GM12865 (cell line): ENCODE data around the gene FILIP1.

Source experiments
- DNase-seq: peaks from one replicate; pipeline ENCODE4 v3.0.0; 2010; ENCODE audit warnings: low read depth
- H3K4me3 ChIP-seq: 2 replicates; pipeline ENCODE4 v1.5.1; 2011; ENCODE audit warnings: mild to moderate bottlenecking, low read depth, low read length, control low read depth
- TF ChIP-seq, protein P1 (sequence below): IDR thresholded peaks from 2 replicates; pipeline ENCODE4 v1.5.1; 2011; ENCODE audit warnings: low read length, control low read depth, low read depth, inconsistent platforms; ENCODE audit not compliant: insufficient read depth; ENCODE audit errors: missing control alignments

Gene FILIP1

DNA sequence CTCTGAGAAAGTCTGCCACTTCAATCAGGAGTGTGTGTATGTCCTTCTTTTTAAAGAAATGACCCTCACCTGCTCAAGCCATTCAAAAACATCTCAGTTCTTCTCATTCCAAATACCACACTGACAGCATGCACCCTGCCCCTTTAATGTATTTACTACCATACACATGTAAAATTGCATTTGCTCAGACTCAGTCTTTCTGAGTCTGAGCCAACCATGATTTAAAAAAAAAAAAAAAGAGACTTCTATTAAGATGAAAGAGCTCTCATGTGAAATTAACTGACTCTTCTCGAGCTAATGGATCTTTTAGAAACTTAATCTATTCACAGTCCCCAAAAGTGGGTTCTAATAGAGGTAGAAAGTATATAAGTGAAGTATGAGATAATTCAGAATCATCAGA is 1.4 kb upstream of the FILIP1 start:
- DNase-seq, result no peak
- TF ChIP-seq, protein P1, sequence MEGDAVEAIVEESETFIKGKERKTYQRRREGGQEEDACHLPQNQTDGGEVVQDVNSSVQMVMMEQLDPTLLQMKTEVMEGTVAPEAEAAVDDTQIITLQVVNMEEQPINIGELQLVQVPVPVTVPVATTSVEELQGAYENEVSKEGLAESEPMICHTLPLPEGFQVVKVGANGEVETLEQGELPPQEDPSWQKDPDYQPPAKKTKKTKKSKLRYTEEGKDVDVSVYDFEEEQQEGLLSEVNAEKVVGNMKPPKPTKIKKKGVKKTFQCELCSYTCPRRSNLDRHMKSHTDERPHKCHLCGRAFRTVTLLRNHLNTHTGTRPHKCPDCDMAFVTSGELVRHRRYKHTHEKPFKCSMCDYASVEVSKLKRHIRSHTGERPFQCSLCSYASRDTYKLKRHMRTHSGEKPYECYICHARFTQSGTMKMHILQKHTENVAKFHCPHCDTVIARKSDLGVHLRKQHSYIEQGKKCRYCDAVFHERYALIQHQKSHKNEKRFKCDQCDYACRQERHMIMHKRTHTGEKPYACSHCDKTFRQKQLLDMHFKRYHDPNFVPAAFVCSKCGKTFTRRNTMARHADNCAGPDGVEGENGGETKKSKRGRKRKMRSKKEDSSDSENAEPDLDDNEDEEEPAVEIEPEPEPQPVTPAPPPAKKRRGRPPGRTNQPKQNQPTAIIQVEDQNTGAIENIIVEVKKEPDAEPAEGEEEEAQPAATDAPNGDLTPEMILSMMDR, result no peak
- H3K4me3 ChIP-seq, result no peak overlapping the region

DNA sequence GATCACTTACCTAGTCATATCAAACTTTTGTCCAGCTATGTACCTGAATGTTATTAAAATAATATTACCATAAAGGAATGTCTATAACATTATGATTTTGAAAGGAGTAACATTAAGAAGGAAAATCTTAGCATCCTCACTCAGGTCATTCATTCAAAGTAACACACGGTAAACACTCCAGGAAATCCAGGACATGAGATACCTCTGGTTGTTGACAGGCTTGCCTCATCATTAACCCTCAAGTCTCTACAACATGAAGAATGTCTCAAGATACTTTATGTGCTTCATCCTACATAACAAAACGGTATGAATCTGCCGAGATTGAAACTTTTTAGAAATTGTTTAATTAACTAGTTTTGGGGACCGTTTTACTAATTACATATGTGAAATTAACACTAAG is 690 bp upstream of the FILIP1 start:
- TF ChIP-seq, protein P1, result no peak
- no peak for DNase-seq
- H3K4me3 ChIP-seq, result no peak overlapping the region

- peak; percentile 75 for DNase-seq
- no peak overlapping the region for H3K4me3 ChIP-seq
- TF ChIP-seq, protein P1, result no peak
Measured at GRCh38 chr6:75492386-75493153, 1.0 kb downstream of the FILIP1 start.

DNA sequence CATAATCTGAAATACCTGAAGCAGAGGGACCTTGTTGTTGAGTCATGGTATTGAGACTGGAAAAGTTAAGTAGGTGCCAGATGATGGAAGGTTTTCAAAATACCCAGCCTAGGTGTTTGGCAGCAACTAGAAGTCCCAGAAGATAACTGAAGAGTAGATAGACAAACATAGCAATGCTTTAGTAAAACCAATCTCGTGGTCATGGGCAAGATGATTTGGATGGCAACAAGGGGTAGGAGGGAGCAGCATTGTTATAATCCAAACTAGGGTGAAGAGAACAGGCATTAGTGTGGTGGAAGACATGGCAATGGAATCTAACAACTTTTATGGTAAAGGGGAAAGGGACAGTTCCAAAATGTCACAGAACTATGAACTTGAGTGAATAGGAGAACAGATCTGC is 2.3 kb downstream of the FILIP1 start:
- TF ChIP-seq, protein P1, result no peak
- no peak for DNase-seq
- no peak overlapping the region for H3K4me3 ChIP-seq

DNA sequence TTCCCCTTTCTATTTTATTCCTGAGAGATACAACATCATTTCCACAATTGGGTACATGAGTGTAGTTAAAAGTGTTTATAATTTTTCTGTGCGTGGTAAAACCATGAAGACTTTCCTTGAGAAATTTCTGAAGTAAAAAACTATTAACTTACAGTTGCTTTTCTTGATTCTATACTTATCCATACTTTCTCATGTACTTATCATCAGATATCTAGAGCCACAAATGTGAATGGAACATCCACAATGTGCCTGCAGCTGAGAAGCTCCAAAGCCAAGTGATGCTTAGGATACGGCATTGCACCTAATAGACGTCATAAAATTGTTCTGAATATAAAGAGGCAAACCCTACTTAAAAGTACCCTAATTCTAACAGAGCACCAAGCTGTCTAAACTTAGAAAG is 2.9 kb downstream of the FILIP1 start:
- no peak for DNase-seq
- TF ChIP-seq, protein P1, result no peak
- no peak overlapping the region for H3K4me3 ChIP-seq

DNA sequence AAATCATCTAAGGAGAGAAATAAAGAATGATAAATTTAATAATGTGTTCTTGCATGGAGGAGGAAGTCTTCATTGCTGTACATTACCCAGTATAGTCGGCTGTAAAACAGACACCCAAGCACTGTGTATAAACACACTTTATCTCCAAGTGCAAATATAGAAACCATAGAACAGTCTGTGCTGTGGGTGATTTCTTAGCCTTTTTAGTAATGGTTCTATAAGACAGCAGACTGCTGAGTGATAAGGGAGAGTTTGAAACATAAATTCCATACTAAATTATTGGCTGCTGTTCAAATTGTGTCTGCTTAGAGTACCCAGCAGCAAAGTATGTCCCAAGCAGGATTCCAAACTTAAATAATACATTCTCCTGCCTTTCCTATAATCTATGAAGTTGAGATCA is 4.6 kb downstream of the FILIP1 start:
- H3K4me3 ChIP-seq, result no peak overlapping the region
- DNase-seq, result no peak
- TF ChIP-seq, protein P1, result no peak

DNA sequence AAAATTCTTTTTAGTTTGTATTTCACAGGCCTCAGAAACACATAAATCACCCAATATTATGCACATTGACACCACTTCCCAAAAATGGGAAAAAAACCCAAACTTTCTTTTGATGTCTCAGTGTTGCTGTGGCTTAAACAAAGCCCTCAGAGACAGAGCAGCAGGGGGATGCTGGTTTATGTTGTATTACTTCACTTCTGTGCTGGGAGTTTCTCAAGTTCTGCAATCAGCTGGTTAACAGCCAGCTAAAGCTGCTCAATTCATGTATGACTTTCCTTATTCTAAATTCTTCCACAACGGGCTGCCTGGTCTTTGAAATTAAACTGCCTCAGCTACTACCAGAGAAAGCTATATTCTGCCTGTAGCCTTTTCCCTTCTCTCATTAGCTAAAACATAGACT is 5.6 kb downstream of the FILIP1 start:
- TF ChIP-seq, protein P1, result no peak
- DNase-seq, result no peak
- no peak overlapping the region for H3K4me3 ChIP-seq
